ENCODE results near the gene SNAP25. TPM values are rescaled to one million over a fixed set of nuclear protein-coding genes. Genes with fewer than 3 reads are reported as not detected.
A peak's percentile ranks its signal among the peaks of the same experiment; 100 is the strongest.

The SNAP25 gene
- total and polyA plus RNA-seq, 10 of the 15 experiments (the other 5 are each of a cell fraction or from before 2014, with no cell fraction given) = not detected

DNA sequence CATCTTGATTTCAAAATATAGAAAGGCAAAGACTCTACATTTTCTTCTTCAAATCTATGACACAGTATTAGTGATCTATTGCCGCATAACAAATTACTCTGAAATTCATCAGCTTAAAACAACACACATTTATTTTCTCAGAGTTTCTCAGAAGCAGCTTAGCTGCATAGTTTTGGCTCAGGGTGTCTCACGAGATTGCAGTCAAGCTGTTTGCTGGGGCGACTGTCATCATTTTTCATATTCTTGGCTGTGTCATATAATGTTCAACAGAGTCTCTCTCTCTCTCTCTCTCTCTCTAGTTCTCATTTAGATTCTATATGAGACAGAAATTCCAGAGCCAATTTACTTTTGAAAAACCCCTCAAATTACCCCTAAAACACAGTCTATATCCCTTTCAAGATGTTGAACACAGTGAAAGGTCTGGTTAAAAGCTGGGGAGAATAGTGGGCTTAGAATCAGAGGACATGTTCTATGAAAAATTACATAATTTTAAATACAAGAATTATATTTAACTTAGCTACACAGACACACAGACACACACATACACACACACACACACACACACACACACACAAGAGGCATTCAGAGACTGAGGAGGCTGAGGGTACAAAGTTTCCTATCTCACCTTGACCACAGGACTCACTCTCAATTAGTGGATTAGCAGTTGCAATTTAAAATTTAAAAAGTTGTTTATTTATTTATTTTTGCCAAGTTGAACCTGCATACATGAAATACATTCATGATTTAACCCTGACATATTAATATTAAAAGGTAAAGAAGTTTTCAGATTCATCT lies 128.7 kb downstream of the SNAP25 start (continued):
- TF ChIP-seq IKZF1 (conservative IDR thresholded peaks at IDR 0.05) (peak; percentile 55), DPF2 (IDR thresholded peaks at IDR 0.05) (peak; percentile 71; the same call in 1 of the 2 replicates), MTA2 (IDR thresholded peaks at IDR 0.05; ENCODE audit: low read depth) (peak; percentile 98), MEF2A (IDR thresholded peaks at IDR 0.05; ENCODE audit: insufficient read depth, low read depth, low read length) (no peak), IKZF2 (IDR thresholded peaks at IDR 0.05) (peak; percentile 91 to 94; a peak in 3 of 4 replicates), NBN (IDR thresholded peaks at IDR 0.05) (peak; percentile 90)
- TF ChIP-seq, protein P1, sequence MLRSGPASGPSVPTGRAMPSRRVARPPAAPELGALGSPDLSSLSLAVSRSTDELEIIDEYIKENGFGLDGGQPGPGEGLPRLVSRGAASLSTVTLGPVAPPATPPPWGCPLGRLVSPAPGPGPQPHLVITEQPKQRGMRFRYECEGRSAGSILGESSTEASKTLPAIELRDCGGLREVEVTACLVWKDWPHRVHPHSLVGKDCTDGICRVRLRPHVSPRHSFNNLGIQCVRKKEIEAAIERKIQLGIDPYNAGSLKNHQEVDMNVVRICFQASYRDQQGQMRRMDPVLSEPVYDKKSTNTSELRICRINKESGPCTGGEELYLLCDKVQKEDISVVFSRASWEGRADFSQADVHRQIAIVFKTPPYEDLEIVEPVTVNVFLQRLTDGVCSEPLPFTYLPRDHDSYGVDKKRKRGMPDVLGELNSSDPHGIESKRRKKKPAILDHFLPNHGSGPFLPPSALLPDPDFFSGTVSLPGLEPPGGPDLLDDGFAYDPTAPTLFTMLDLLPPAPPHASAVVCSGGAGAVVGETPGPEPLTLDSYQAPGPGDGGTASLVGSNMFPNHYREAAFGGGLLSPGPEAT (IDR thresholded peaks at IDR 0.05; ENCODE audit: low read depth) = peak; percentile 65

DNA sequence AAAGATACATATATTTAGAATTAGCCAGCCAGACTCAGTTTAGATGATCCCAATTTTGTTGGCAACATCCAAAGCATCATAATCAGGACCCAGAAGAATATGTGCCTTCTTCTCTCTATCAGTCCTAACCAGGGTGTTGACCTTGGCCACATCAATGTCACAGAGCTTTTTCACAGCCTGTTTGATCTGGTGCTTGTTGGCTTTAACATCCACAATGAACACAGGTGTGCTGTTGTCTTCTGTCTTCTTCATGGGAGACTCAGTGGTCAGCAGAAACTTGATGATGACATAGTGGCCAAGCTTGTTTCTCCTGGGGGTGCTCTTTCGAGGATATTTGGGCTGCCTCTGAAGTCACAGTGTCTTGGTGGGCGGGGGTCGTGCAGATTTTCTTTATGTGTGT lies 130.5 kb downstream of the SNAP25 start:
- SMC1A ChIA-PET (ENCODE audit: uncharacterized antibody, unreplicated experiment) = interaction anchor here (1.0 to 7.4 kb wide), 14 partner anchors 9 to 210 kb away, joined by 3 to 103 read pairs (median 6); partner anchors contain the start of gene MKKS
- no peak overlapping the region for H3K4me3 ChIP-seq
- intact Hi-C loops (cut with micrococcal nuclease; ENCODE audit: unreplicated experiment) = no loop called here
- BruUV-seq (replicated peaks) = no TSS peak
- CTCF ChIA-PET = interaction anchor here (1.3 to 4.4 kb wide), 5 partner anchors 9 to 78 kb away, joined by 5 to 20 read pairs (median 5); no protein-coding TSS in a partner anchor
- H2AFZ ChIP-seq (ENCODE audit: control insufficient read depth, low read depth, low read length) = no peak overlapping the region
- DNase-seq (ENCODE audit: low read depth, low spot score) (no peak), ATAC-seq (no peak), FAIRE-seq (no peak)
- H3K4me2 ChIP-seq (ENCODE audit: control insufficient read depth, insufficient read depth) = no peak overlapping the region
- peaks cover 12% of the 10 kb centered on the region for H3K4me1 ChIP-seq (ENCODE audit: control insufficient read depth, insufficient read depth, low read length)
- RAD21 ChIA-PET (ENCODE audit: unreplicated experiment) = interaction anchor here (0.9 to 8.3 kb wide), 6 partner anchors 12 to 89 kb away, joined by 3 to 86 read pairs (median 6); no protein-coding TSS in a partner anchor
- no peaks in the 10 kb centered on the region for H4K20me1 ChIP-seq (ENCODE audit: control insufficient read depth, insufficient read depth)
- POLR2A ChIA-PET = interaction anchor here (0.7 to 2.4 kb wide), 3 partner anchors 11 to 79 kb away, joined by 3 to 6 read pairs (median 5); no protein-coding TSS in a partner anchor
- in situ Hi-C loops (cut with MboI) = no loop called here
- no peaks in the 10 kb centered on the region for H3K27me3 ChIP-seq (replicated peaks in 1 of 2; ENCODE audit: control insufficient read depth in 2 of 2, insufficient read depth in 2 of 2, low read length in 1 of 2)
- no peaks in the 10 kb centered on the region for H3K79me2 ChIP-seq (ENCODE audit: control insufficient read depth, insufficient read depth, low read length)
- H3K9ac ChIP-seq (ENCODE audit: control insufficient read depth, insufficient read depth, low read length) = no peak overlapping the region
- WGBS (ENCODE audit: insufficient coverage, insufficient replicate concordance, low lambda C conversion rate, missing lambda C conversion rate) = 34% methylated on average over 3 of the region's 3 CpGs
- H3K9me3 ChIP-seq (replicated peaks; ENCODE audit: control insufficient read depth, insufficient read depth, low read length) = no peaks in the 10 kb centered on the region
- H3K36me3 ChIP-seq (ENCODE audit: control insufficient read depth in 2 of 2, insufficient read depth in 2 of 2, low read length in 1 of 2) = no peaks in the 10 kb centered on the region
- no peak overlapping the region for H3K27ac ChIP-seq (ENCODE audit: control insufficient read depth, insufficient read depth)
- no peak for TF ChIP-seq LARP7 (IDR thresholded peaks at IDR 0.05)
- no peak for TF ChIP-seq ESRRA (IDR thresholded peaks at IDR 0.05; ENCODE audit: low read length)
- TF ChIP-seq MEF2A (IDR thresholded peaks at IDR 0.05; ENCODE audit: insufficient read depth, low read depth, low read length) = no peak
- no peak for TF ChIP-seq CREM (IDR thresholded peaks at IDR 0.05; ENCODE audit: low read depth)
- no peak for TF ChIP-seq TCF7 (IDR thresholded peaks at IDR 0.05; ENCODE audit: borderline replicate concordance)
- TF ChIP-seq ZBED1 (IDR thresholded peaks at IDR 0.05; ENCODE audit: borderline replicate concordance) = no peak
- TF ChIP-seq BCL11A (IDR thresholded peaks at IDR 0.05; ENCODE audit: low read depth, low read length) = no peak
- no peak for TF ChIP-seq CHD1 (IDR thresholded peaks at IDR 0.05; ENCODE audit: low read depth, low read length)
- TF ChIP-seq NR2C1 (IDR thresholded peaks at IDR 0.05) = no peak
- TF ChIP-seq RFX5 (IDR thresholded peaks at IDR 0.05; ENCODE audit: low read depth, low read length) = no peak
- TF ChIP-seq STAT3 (IDR thresholded peaks at IDR 0.05; ENCODE audit: low read depth, low read length) = no peak
- no peak for TF ChIP-seq JUND (IDR thresholded peaks at IDR 0.05; ENCODE audit: low read depth, low read length)
- TF ChIP-seq SIN3A (IDR thresholded peaks at IDR 0.05; ENCODE audit: low read depth, low read length) = no peak
- TF ChIP-seq BMI1 (IDR thresholded peaks at IDR 0.05; ENCODE audit: borderline replicate concordance) = no peak
- no peak for TF ChIP-seq SREBF1 (IDR thresholded peaks at IDR 0.05; ENCODE audit: low read length)
- TF ChIP-seq IKZF2 (IDR thresholded peaks at IDR 0.05) = no peak
- TF ChIP-seq, protein P2, sequence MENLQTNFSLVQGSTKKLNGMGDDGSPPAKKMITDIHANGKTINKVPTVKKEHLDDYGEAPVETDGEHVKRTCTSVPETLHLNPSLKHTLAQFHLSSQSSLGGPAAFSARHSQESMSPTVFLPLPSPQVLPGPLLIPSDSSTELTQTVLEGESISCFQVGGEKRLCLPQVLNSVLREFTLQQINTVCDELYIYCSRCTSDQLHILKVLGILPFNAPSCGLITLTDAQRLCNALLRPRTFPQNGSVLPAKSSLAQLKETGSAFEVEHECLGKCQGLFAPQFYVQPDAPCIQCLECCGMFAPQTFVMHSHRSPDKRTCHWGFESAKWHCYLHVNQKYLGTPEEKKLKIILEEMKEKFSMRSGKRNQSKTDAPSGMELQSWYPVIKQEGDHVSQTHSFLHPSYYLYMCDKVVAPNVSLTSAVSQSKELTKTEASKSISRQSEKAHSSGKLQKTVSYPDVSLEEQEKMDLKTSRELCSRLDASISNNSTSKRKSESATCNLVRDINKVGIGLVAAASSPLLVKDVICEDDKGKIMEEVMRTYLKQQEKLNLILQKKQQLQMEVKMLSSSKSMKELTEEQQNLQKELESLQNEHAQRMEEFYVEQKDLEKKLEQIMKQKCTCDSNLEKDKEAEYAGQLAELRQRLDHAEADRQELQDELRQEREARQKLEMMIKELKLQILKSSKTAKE (IDR thresholded peaks at IDR 0.05; ENCODE audit: low read depth, poor library complexity, severe bottlenecking) = no peak
